HG03558 (cell line): ENCODE data around the gene ANKRD28.

Source experiments
- ATAC-seq: cut with Tn5 transposase; IDR thresholded peaks from one replicate; pipeline ENCODE4 v1.9.1; 2021; ENCODE audit warnings: moderate number of reproducible peaks; ENCODE audit not compliant: unreplicated experiment; ENCODE audit errors: extremely low read depth

The ANKRD28 gene

GRCh38 chr3:15728766-15729165 is 69.0 kb downstream of the ANKRD28 start:
- ATAC-seq = no peak

DNA sequence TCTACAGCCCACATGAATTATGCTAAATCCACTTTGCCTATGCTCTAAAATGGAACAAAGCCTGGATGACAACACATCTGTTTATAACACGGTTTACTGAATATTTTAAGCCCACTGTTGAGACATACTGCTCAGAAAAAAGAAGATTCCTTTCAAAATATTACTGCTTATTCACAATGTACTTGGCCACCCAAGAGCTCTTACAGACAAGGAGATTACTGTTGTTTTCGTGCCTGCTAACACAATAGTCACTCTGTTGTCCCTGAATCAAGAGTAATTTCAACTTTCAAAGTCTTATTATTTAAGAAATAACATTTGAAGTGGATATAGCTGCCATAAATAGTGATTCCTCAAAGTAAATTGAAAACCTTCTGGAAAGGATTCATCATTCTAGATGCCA is 70.9 kb downstream of the ANKRD28 start:
- no peak for ATAC-seq

DNA sequence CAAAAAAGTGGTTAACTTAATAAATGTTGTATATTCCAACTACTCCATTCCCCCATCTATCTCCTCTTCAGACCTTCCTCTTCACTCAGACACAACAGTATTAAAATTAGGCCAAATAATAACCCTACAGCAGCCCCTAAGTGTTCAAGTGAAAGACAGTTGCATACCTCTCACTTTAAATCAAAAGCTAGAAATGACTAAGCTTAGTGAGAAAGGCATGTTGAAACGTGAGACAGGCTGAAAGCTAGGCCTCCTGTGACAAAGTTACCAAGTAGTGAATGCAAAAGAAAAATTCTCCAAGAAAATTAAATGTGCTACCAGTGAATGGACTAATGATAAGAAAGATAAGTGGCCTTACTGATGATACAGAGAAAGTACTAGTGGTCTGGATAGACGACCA is 71.7 kb downstream of the ANKRD28 start:
- ATAC-seq = peak; percentile 87

GRCh38 chr3:15724446-15724845 is 73.3 kb downstream of the ANKRD28 start:
- no peak for ATAC-seq

- no peak for ATAC-seq
Observed at GRCh38 chr3:15723624-15723884, 74.2 kb downstream of the ANKRD28 start.

- ATAC-seq = no peak
Observed at GRCh38 chr3:15722877-15723623, 74.7 kb downstream of the ANKRD28 start.

DNA sequence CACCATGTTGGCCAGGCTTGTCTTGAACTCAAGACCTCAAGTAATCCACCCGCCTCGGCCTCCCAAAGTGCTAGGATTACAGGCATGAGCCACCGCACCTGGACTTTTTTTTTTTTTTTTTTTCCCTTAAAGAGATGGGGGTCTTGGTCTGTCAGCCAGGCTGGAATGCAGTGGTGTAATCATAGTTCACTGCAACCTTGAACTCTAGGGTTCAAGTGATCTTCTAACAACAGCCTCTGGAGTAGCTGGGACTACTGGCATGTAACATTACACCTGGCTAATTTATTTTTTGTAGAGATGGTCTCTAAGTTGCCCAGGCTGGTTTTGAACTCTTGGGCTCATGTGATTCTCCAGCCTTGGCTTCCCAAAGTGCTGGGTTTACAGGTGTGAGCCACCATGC is 81.6 kb downstream of the ANKRD28 start:
- no peak for ATAC-seq

GRCh38 chr3:15714448-15714847 is 83.3 kb downstream of the ANKRD28 start:
- no peak for ATAC-seq

DNA sequence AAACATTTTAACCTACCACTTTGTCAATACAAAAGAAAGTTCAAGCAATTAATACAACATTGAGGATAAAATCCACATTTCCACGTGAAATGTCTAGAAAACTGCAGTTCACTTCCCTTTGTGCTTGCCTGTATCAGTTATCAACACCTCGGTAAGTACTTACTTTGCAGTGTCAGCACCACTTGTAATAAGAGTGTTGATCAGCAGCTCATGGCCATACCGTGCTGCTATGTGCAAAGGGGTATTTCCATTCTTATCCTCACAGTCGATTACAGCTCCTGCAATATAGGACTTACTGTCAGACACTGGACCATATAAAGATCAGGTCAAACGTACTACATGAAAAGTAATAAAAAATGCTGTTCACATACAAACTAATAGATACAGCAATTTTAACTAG is 84.4 kb downstream of the ANKRD28 start:
- ATAC-seq = no peak

- no peak for ATAC-seq
Observed at GRCh38 chr3:15711281-15711680, 86.5 kb downstream of the ANKRD28 start.

DNA sequence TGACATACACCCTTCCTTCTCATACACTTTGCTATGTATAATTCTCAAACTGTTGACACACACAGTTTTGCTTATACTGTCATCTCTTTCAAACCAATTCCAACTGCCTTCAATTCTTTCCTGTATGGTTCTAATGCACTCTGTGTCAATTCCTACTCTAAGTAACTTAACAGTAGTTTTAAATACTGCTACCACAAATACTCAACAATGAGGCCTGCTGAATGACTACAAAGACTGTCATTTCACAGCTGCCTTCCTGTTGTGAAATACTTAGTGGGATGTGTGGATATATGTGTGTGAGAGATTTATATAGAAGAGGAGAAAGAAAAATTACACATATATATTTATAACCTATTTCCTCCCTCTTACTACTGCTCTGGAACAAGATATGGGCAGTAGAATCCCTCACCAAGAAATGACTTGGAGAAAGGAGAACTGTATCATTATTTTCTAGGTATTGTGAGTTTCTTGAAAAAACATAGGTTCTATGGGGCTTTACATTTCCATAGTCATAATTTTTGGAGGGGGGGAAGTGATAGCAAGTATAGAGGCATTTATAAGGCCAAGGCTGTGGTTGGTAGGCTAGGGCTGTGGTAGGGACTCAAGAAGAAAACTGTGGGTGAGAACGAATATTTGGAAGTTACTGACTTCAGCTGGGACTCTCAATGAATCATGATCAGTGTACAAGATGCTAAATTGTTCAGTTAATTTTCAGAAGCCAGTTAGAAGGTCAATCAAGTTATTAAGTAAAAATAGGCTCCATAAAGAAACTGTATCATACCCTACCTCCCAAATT is 88.7 kb downstream of the ANKRD28 start:
- ATAC-seq = no peak

DNA sequence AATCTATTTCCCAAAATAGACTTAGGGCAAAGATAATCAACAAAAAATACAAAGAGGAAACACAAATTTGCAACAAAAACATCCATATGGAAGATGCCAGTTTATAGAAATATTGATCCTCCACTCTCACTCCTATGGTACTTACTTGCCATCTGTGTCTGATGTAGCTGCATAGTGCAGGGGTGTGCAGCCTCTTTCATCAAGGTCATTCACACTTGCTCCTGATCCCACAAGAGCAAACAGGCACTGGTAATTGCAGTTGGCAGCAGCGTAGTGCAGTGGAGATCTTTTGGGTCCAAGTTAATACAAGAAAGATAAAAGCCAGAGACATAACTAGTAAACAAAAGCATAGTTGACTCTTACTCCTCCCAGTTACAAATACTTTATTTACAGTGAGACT is 90.0 kb downstream of the ANKRD28 start:
- ATAC-seq = no peak

- no peak for ATAC-seq
Observed at GRCh38 chr3:15703346-15703745, 94.4 kb downstream of the ANKRD28 start.

DNA sequence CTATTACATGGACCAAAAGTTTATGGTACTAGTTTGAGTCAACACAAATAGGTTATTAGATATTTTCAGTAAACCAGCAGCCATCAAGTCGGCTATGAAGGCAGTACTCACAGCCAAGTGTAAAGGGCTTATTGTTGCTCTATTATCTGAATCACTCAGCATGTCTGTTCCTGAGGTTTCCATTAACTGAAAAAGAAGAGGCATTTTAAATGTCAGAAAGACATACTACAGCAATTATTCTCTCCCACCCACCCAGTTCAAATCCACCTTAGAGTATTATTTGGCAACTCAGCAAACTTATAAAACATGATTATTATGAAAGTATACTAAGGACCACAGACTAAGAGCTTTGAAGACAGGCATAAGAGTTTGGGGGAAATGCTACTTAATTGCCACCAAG is 103.2 kb downstream of the ANKRD28 start:
- no peak for ATAC-seq

GRCh38 chr3:15693355-15693754 is 104.4 kb downstream of the ANKRD28 start:
- no peak for ATAC-seq

- ATAC-seq = no peak
Observed at GRCh38 chr3:15690748-15691147, 107.0 kb downstream of the ANKRD28 start.

- no peak for ATAC-seq
Observed at GRCh38 chr3:15690230-15690629, 107.5 kb downstream of the ANKRD28 start.

DNA sequence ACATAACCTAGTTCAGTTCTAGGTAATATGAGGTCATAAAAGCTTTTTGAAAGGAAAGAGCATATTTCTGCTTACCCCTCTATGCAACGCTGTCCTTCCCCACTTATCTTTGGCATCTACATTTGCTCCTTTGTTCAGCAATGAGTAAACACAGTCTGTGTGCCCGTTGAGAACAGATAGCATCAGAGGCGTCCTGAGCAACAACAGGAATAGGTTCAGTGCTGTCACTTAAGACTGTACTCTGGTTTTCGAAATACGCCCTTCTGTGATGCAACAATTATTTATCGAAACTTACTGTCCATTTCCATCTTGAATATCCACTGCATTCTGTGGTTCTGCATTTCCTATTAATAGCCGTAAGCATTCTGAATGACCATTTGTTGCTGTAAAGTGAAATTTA is 111.9 kb downstream of the ANKRD28 start:
- ATAC-seq = no peak

- ATAC-seq = no peak
Observed at GRCh38 chr3:15683253-15683652, 114.5 kb downstream of the ANKRD28 start.

GRCh38 chr3:15682561-15683185 is 115.1 kb downstream of the ANKRD28 start:
- ATAC-seq = no peak

DNA sequence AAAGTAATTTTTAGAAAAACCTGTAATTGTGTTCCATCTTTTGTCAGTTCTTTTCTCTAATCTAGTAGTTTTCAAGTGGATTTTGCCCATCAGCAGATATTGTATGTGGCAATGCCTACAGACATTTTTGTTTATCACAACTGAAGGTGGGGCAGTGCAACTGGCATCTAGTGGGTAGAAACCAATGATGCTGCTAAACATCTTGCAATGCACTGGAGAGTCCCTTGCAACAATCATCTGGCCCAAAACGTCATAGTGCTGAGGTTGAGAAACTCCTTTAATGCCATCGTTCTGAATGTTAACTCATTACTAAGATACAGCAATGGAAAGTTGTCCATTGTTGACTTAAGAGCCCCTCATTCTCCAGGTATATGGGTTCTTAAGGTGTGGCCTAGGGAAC is 116.1 kb downstream of the ANKRD28 start:
- no peak for ATAC-seq

- ATAC-seq = no peak
Observed at GRCh38 chr3:15679306-15679705, 118.5 kb downstream of the ANKRD28 start.
